ENCODE results near the gene RHBG. TPM values are rescaled to one million over a fixed set of nuclear protein-coding genes. Genes with fewer than 3 reads are reported as not detected.

The RHBG gene
- total and polyA plus RNA-seq, 2 donors (not counting 3 experiments of a cell fraction or from before 2014, with no cell fraction given): not detected

- DNase-seq (ENCODE audit: low read depth, low spot score) (no peak), FAIRE-seq (no peak)
- Histone ChIP-seq H3K9me1 (replicated peaks; ENCODE audit: control insufficient read depth, extremely low read depth, insufficient read depth, low read length) (no peaks in the 10 kb centered on the region), H3K27ac (ENCODE audit: insufficient read depth, low read depth, low read length) (no peak overlapping the region), H3K4me3 (replicated peaks in 1 of 3; ENCODE audit: insufficient read depth in 1 of 3, low read depth in 1 of 3, low read length in 3 of 3) (no peak overlapping the region), H3K9me3 (replicated peaks; ENCODE audit: control insufficient read depth, insufficient read depth, low read length) (no peaks in the 10 kb centered on the region), H3K36me3 (ENCODE audit: control insufficient read depth in 2 of 2, extremely low read depth in 1 of 2, insufficient read depth in 2 of 2, low read length in 2 of 2) (no peaks in the 10 kb centered on the region), H4K20me1 (replicated peaks; ENCODE audit: control insufficient read depth, extremely low read depth, insufficient read depth, low read length) (no peaks in the 10 kb centered on the region), H2AFZ (ENCODE audit: low read depth, low read length) (no peak overlapping the region), H3K27me3 (ENCODE audit: control insufficient read depth in 2 of 2, insufficient read depth in 2 of 2, low read length in 2 of 2) (peaks cover 26 to 33% of the 10 kb centered on the region in 2 experiments), H3K9ac (replicated peaks; ENCODE audit: extremely low read depth, insufficient read depth, low read length) (no peak overlapping the region), H3K4me1 (ENCODE audit: control insufficient read depth, extremely low read depth, insufficient read depth, low read length) (peaks cover 3% of the 10 kb centered on the region), H3K4me2 (ENCODE audit: insufficient read depth, low read length) (no peak overlapping the region), H3K79me2 (ENCODE audit: control insufficient read depth, insufficient read depth, low read length) (no peaks in the 10 kb centered on the region)
- TF ChIP-seq EZH2 (IDR thresholded peaks at IDR 0.05; ENCODE audit: borderline replicate concordance, low read depth, low read length, severe bottlenecking) (no peak), POLR2A (IDR thresholded peaks at IDR 0.05; ENCODE audit: low read depth, low read length) (no peak), JUN (IDR thresholded peaks at IDR 0.05; ENCODE audit: borderline replicate concordance, insufficient read depth, insufficient read length, low read depth) (no peak), CTCF (IDR thresholded peaks at IDR 0.05; ENCODE audit: extremely low read depth in 1 of 2, insufficient read depth in 1 of 2, low read depth in 1 of 2, low read length in 2 of 2) (no peak), MYC (IDR thresholded peaks at IDR 0.05; ENCODE audit: low read depth, low read length) (no peak), FOS (IDR thresholded peaks at IDR 0.05; ENCODE audit: borderline replicate concordance, insufficient read depth, low read length) (no peak), POLR2AphosphoS5 (IDR thresholded peaks at IDR 0.05; ENCODE audit: insufficient read depth, low read depth, low read length) (no peak), MAX (IDR thresholded peaks at IDR 0.05; ENCODE audit: insufficient read depth, insufficient read length) (no peak), GATA2 (IDR thresholded peaks at IDR 0.05; ENCODE audit: insufficient read depth, insufficient read length, low read depth, low read length) (no peak)
- dilution Hi-C loops (cut with MboI; ENCODE audit: extremely low pct_ligation_motif_present, low sequenced_read_pairs): no loop called here
- ChIA-PET CTCF (interaction anchor here (0.6 to 7.4 kb wide), 68 partner anchors 9 to 541 kb away, joined by 3 to 648 read pairs (median 5); partner anchors contain the start of genes CCT3, GPATCH4, MEF2D and NAXE), POLR2A (no interaction called here)
- BruUV-seq (replicated peaks): no TSS peak
- intact Hi-C loops (cut with micrococcal nuclease): no loop called here
Measured at GRCh38 chr1:156386134-156386901, 17.3 kb downstream of the RHBG start.

Measured in endothelial cell of umbilical vein (primary cell).